Measurements from ENCODE around the gene SHLD1.

DNA sequence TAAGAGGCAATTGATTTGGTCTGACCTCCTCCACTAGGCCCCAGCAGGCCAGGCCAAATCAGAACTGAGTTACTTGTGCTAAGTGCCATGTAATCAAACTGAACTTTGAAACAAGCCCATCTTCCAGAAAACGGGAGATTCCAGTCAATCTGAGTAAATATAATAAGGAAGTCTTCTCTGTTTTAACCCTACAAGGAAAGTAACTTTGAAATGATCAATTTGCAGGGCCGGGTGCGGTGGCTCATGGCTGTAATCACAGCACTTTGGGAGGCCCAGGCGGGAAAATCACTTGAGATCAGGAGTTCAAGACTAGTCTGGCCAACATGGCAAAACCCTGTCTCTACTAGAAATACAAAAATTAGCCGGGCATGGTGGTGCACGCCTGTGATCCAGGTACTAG, 2.0 kb upstream of the SHLD1 start:
- TF ChIP-seq GATA3 (IDR thresholded peaks at IDR 0.05; ENCODE audit: low read depth, low read length) (no peak), GATA2 (IDR thresholded peaks at IDR 0.05; ENCODE audit: low read depth, low read length) (no peak)
